A549 (cell line): ENCODE results near the gene XKR8.

Experiments
- CTCF ChIP-seq: fragments of >200 bp; sonication (Bioruptor Twin); formaldehyde crosslinking; IDR thresholded peaks from 3 replicates; pipeline ENCODE4 v1.5.1; 2016
- EP300 ChIP-seq, 2 experiments: fragments of >200 bp; sonication (Bioruptor Twin); formaldehyde crosslinking; IDR thresholded peaks; 2 replicates in 1 of 2; 3 replicates in 1 of 2; pipeline ENCODE4 v1.6.1; 2016 to 2017
- FOSL2 ChIP-seq, 2 experiments: fragments of 450-650 bp in 1 of 2; fragments of >200 bp in 1 of 2; sonication (Bioruptor Twin) in 1 of 2; formaldehyde crosslinking; IDR thresholded peaks; 2 replicates each; pipeline versions ENCODE4 v1.5.0 to v1.6.1; 2016 to 2020; ENCODE audit warnings: mild to moderate bottlenecking in 1 of 2, moderate library complexity in 1 of 2
- PHF8 ChIP-seq: fragments of 200-600 bp; sonication (generic); IDR thresholded peaks from 2 replicates; pipeline ENCODE4 v1.6.1; 2016; ENCODE audit warnings: low read depth, mild to moderate bottlenecking, antibody characterized with exemption, moderate library complexity, borderline replicate concordance
- RAD21 ChIP-seq, 2 experiments: fragments of >200 bp in 1 of 2; sonication (Bioruptor Twin) in 1 of 2; formaldehyde crosslinking in 1 of 2; IDR thresholded peaks in 1 of 2; conservative IDR thresholded peaks in 1 of 2; 2 replicates in 1 of 2; 3 replicates in 1 of 2; pipeline ENCODE4 v1.6.1; 2012 to 2018; ENCODE audit warnings: inconsistent platforms in 1 of 2
- ZC3H11A ChIP-seq: fragments of 450-650 bp; IDR thresholded peaks from 2 replicates; pipeline ENCODE4 v1.6.1; 2014; ENCODE audit warnings: antibody characterized with exemption, mild to moderate bottlenecking

DNA sequence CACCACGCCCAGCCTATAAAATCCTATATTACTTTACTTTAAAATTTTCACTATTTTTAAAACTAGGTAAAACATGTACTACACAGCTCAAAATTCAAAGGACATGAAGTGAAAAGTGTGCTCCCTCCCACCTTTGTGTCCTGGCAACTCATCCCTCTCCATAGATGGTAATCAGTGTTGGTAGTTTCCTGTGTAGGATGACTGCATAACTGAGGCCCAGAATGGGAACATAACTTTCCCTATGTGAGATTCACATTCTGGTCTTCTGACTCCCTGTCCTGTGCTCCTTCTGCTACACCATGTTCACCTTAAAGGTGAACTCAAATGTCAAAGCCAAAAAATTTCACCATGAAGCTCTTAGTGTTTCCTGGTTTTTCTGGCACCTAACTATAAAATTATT is 39.3 kb downstream of the XKR8 start:
- TF ChIP-seq CTCF (no peak), EP300 (IDR thresholded peaks at IDR 0.05) (no peak), ZC3H11A (no peak), FOSL2 (IDR thresholded peaks at IDR 0.05) (no peak), FOSL2 (CRISPR knock-in tag; IDR thresholded peaks at IDR 0.05) (no peak), RAD21 (conservative IDR thresholded peaks at IDR 0.05 in 1 of 2, IDR thresholded peaks at IDR 0.05 in 1 of 2) (no peak), PHF8 (no peak)
